ENCODE measurements around the gene MYBL2. TPM values are rescaled to one million over a fixed set of nuclear protein-coding genes. Genes with fewer than 3 reads are reported as not detected.
A peak's percentile ranks its signal among the peaks of the same experiment; 100 is the strongest.

The MYBL2 gene
- total RNA-seq, 1 donor from 2014 or later: 24.3 TPM

DNA sequence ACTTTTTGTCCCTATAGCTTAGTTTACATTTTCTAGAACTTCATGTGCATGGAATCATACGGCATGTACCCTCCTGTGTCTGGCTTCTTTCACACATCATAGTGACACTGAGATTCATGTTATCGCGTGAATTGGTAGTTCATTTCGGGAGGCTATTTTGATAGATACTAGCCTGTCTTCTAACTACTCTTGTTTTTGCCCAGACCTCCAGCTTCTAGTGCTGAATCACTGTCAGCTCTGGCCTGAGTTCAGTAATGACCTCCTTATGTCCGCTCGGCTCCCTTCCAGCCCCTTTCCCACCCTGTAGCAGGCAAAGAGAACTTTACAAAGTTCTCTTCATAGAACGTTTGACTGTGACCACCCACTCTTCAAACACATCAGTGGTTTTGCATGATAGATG is 14.1 kb downstream of the MYBL2 start:
- Mint-ChIP-seq H3K4me3 (no peak overlapping the region), H3K9me3 (no peaks in the 10 kb centered on the region), H3K36me3 (peaks cover 6% of the 10 kb centered on the region), H3K4me1 (no peaks in the 10 kb centered on the region), H3K27ac (no peak overlapping the region), H3K27me3 (ENCODE audit: low read depth) (no peaks in the 10 kb centered on the region)
- DNase-seq (ENCODE audit: low spot score in 2 of 2, unreplicated experiment in 2 of 2): no peak
- TF ChIP-seq, protein P1, sequence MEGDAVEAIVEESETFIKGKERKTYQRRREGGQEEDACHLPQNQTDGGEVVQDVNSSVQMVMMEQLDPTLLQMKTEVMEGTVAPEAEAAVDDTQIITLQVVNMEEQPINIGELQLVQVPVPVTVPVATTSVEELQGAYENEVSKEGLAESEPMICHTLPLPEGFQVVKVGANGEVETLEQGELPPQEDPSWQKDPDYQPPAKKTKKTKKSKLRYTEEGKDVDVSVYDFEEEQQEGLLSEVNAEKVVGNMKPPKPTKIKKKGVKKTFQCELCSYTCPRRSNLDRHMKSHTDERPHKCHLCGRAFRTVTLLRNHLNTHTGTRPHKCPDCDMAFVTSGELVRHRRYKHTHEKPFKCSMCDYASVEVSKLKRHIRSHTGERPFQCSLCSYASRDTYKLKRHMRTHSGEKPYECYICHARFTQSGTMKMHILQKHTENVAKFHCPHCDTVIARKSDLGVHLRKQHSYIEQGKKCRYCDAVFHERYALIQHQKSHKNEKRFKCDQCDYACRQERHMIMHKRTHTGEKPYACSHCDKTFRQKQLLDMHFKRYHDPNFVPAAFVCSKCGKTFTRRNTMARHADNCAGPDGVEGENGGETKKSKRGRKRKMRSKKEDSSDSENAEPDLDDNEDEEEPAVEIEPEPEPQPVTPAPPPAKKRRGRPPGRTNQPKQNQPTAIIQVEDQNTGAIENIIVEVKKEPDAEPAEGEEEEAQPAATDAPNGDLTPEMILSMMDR (IDR thresholded peaks at IDR 0.05; ENCODE audit: unreplicated experiment): no peak

DNA sequence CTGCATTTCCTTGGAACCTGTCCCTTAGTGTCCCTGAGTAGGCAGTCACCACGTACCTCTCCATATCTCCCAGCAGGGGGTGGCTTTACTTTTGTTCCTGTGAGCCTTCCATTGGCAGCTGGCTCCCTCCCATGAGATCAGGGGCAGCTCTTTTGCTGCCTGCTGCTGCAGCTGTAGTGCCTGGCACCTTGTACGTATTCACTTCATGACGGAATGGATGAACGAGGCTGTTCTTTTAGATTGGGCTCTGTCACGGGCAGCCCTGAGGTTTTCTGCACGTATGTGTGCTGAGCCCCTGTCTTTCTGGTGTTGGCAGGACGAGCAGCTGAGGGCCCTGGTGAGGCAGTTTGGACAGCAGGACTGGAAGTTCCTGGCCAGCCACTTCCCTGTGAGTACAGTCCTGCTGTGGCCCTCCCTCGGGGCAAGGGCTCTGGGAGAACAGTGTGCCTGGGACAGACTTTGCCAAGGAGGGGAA is 14.6 kb downstream of the MYBL2 start:
- Mint-ChIP-seq H3K27me3 (ENCODE audit: low read depth) (no peaks in the 10 kb centered on the region), H3K4me3 (no peak overlapping the region), H3K4me1 (no peaks in the 10 kb centered on the region), H3K36me3 (peaks cover 4% of the 10 kb centered on the region), H3K27ac (no peak overlapping the region), H3K9me3 (no peaks in the 10 kb centered on the region)
- no peak for DNase-seq (ENCODE audit: low spot score in 2 of 2, unreplicated experiment in 2 of 2)
- TF ChIP-seq, protein P1 (IDR thresholded peaks at IDR 0.05; ENCODE audit: unreplicated experiment): no peak

DNA sequence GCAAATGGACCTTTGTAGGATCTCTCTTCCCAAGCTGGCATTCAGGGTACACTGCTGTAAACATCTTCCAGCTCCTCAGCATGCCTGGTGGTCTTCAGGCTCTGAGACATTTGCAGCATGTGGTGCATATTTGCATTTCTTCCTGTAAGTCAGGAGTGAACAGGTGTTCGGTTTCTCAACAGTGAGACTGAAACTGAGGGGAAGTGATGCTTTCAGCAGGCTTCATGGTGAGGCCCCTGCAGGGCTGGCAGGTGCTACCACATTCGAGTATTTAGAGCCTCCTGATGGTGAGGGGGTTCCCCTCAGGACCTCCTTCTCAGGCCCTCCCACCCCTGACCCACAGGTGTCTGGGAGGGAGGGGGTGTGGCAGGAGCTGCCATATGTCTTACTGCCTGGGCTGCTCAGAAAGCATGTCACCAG is 15.1 kb downstream of the MYBL2 start:
- Mint-ChIP-seq H3K4me3 (no peak overlapping the region), H3K27ac (no peak overlapping the region), H3K4me1 (no peaks in the 10 kb centered on the region), H3K9me3 (no peaks in the 10 kb centered on the region), H3K27me3 (ENCODE audit: low read depth) (no peaks in the 10 kb centered on the region), H3K36me3 (peaks cover 3% of the 10 kb centered on the region)
- DNase-seq (ENCODE audit: low spot score in 2 of 2, unreplicated experiment in 2 of 2): no peak
- TF ChIP-seq, protein P1 (IDR thresholded peaks at IDR 0.05; ENCODE audit: unreplicated experiment): no peak

GRCh38 chr20:43682446-43682845 is 15.5 kb downstream of the MYBL2 start:
- Mint-ChIP-seq H3K27ac (no peak overlapping the region), H3K4me1 (no peaks in the 10 kb centered on the region), H3K4me3 (no peak overlapping the region), H3K36me3 (no peaks in the 10 kb centered on the region), H3K9me3 (no peaks in the 10 kb centered on the region), H3K27me3 (ENCODE audit: low read depth) (no peaks in the 10 kb centered on the region)
- DNase-seq (ENCODE audit: low spot score in 2 of 2, unreplicated experiment in 2 of 2): no peak
- TF ChIP-seq, protein P1 (IDR thresholded peaks at IDR 0.05; ENCODE audit: unreplicated experiment): no peak

DNA sequence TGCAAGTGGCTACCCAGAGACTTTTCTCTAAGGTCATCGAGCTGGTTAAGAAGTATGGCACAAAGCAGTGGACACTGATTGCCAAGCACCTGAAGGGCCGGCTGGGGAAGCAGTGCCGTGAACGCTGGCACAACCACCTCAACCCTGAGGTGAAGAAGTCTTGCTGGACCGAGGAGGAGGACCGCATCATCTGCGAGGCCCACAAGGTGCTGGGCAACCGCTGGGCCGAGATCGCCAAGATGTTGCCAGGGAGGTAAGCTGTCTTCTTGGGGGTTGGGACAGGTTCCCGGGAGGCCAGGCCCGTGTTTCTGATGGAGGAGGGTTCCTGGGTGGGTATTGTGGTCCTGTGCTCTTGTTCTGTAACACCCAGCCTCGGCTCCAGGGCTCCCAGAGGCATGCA is 19.9 kb downstream of the MYBL2 start:
- no peaks in the 10 kb centered on the region for H3K36me3 Mint-ChIP-seq
- no peak for DNase-seq (ENCODE audit: low spot score in 2 of 2, unreplicated experiment in 2 of 2)
- no peaks in the 10 kb centered on the region for H3K9me3 Mint-ChIP-seq
- TF ChIP-seq, protein P1 (IDR thresholded peaks at IDR 0.05; ENCODE audit: unreplicated experiment): no peak
- peak overlapping the region; percentile 6 for H3K27ac Mint-ChIP-seq
- H3K27me3 Mint-ChIP-seq (ENCODE audit: low read depth): no peaks in the 10 kb centered on the region
- H3K4me3 Mint-ChIP-seq: no peak overlapping the region
- no peaks in the 10 kb centered on the region for H3K4me1 Mint-ChIP-seq

DNA sequence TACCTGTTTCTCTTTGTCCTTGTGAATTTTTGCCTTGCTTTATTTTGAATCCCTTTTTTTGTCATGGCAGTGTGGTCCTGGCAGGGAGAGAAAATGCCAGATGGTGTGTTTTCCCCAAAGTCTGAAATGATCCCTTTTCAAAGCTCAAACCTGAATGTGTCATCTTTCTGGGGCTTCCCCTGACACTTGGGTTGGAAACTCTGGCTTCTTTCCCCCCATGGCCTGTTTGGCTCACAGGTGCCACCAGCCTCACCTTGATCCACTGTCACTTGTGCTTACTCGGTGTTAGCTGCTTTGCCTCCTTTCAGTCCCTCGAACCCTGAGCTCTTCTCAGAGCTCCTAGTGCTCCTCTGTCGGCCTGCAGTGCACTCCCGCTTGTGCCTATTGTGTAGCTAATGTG is 22.3 kb downstream of the MYBL2 start:
- TF ChIP-seq, protein P1 (IDR thresholded peaks at IDR 0.05; ENCODE audit: unreplicated experiment): no peak
- Mint-ChIP-seq H3K36me3 (no peaks in the 10 kb centered on the region), H3K4me3 (no peak overlapping the region), H3K27me3 (ENCODE audit: low read depth) (no peaks in the 10 kb centered on the region), H3K9me3 (no peaks in the 10 kb centered on the region), H3K4me1 (no peaks in the 10 kb centered on the region), H3K27ac (no peak overlapping the region)
- no peak for DNase-seq (ENCODE audit: low spot score in 2 of 2, unreplicated experiment in 2 of 2)
